Measurements from ENCODE around the gene TRAPPC5.

TRAPPC5 gene

DNA sequence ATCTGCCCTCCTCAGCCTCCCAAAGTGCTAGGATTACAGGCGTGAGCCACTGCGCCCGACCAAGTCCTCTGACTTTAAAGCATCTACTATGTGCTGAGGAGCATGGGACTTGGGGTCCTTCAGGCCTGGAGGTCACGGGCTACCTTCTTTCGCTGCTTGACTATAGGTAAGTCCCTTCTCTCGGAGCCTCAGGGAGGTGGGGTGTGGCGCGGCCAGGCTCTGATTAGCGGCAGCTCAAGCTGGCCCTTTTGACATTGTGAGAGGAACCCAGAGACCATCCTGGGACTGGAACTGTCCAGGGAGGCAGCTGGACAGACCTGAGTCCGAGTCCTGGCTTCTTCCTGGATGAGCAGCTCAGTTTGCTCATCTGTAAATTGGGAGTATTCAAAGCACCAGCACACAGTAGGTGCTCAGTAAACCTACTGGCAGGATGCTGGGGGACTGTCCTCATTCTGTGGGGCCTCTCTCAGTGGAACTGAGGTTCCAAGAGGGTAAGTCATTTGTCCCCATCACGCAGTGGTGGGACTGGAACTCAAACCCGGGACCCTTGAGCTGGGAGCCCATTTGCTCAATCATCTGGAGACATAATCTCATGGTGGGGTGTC lies 20.5 kb downstream of the TRAPPC5 start:
- DNase-seq (ENCODE audit: low spot score), result no peak

GRCh38 chr19:7701654-7702457 lies 21.2 kb downstream of the TRAPPC5 start, which contains the start of gene FCER2:
FCER2 (minus strand) TSS chr19:7702131; CDS start chr19:7699760, 2,371 bp downstream.
- DNase-seq (ENCODE audit: low spot score), result no peak

DNA sequence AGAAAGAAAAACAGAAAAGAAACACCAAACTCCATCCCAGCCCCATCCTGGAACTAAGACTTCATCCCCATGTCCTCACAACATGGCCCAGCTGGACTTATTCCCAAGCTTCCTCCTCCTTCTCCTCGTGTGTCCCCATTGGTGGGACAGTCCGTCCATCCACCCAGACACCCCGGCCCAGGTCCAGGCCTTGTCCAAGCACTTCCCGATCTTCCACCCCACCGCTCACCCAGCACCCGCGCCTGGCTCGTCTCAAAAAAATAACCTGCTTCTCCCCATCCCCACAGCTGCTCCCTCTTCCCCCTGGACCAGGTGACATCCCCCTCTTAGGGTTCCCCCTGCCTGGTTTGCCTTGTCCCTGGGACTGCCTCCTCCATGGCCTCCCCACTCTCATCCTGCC lies 22.7 kb downstream of the TRAPPC5 start:
- DNase-seq (ENCODE audit: low spot score), result no peak

DNA sequence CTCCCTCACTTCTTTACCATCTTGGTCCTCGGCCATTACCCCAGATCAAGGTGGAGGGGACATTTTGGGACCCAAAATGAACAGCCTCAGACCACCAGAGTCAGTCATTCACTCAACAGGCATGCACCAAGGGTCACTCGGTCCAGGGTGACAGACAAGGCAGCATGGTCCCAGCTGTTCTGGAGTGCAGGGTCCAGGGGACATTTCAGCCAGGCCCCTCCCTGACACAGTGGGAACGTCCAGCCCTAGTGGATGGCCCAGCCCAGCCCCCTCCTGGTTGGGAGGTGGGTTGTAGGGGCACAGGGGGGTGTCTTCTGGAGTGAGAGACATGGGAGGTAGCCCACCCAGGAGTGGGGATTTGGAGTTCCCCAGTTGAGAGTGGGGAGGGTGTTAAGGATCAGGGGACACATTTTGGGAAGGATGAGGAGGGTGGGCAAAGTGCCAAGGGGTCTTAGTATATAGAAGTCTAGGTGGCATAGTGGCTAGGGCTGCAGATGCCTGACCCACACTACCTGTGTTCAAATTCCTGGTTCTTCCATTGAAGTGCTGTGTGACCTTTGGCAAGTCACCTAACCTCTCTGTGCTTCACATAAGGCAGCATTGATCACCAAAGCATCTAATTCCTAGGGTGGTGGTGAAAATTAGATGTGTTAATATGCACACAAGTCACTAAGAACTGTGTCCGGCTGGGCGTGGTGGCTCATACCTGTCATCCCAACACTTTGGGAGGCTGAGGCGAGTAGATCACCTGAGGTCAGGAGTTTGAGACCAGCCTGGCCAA lies 23.8 kb downstream of the TRAPPC5 start:
- no peak for DNase-seq (ENCODE audit: low spot score)

DNA sequence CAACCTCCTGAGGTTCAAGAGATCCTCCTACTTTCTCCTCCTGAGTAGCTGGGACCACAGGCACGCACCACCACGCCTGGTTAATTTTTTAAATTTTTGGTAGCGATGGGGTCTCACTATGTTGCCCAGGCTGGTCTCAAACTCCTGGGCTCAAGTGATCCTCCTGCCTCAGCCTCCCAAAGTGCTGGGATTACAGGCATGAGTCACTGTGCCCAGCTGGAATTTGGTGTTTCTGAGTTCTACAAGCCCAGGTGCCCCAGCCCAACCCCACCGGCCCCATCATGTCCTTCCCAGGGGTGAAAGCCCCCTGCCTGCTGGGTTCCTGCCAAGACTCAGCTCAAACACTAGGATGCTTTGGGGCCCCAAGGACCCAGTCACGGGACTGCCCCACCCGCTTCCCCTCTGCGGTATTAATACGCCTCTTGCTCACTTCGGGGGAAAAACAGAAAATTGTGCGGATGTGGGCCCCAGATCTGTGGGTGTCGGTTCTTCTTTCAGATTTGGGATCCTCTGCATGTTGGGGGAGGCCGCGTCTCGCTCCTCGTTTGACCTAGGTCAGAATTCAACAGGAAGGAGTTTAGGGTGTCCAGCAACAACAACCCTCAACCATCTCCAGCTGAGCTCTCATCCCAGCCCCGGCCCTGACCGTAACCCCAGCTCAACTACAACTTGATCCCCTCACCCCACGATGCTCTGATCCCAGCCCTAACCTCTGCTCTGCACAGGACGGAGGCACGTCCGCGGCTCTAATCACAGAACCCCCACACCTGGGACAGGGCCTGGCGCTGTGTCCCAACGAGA lies 25.0 kb downstream of the TRAPPC5 start:
- peak; percentile 33 for DNase-seq (ENCODE audit: low spot score)

DNA sequence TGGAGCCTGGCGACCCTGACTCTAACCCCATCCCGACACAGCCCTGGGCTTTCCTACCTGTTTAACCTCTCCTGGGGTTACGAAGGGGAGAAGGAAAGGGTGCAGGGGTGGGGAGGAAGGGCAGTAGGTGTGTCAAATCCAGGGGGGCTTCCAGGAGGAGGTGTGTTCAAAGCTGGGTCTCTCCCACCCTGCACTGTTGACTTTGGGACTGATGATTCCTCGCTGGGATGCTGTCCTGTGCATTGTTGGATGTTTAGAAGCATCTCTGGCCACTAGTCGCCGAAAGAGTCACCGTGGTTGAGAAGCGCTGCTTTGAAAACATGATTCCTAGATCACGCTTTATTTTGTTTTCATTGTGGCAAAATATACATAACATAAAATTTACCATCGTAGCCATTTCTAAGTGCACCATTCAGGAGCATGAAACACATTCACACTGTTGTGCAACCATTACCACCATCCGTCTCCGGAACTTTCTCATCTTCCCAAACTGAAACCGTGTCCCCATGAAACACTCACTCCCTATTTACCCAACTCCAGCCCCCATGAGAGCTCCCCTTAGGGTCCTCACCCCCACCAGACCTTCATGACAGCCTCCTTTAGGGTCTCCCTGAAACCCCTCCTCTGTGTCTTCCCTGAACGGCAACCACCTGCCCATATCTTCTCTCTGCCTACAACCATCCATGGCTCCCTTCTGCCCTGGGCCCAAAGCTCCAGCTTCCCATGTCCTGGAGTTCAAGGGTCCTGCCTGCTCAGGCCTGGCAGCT lies 25.7 kb downstream of the TRAPPC5 start:
- DNase-seq (ENCODE audit: low spot score), result no peak

GRCh38 chr19:7706955-7707456 lies 26.4 kb downstream of the TRAPPC5 start:
- DNase-seq (ENCODE audit: low spot score), result no peak

DNA sequence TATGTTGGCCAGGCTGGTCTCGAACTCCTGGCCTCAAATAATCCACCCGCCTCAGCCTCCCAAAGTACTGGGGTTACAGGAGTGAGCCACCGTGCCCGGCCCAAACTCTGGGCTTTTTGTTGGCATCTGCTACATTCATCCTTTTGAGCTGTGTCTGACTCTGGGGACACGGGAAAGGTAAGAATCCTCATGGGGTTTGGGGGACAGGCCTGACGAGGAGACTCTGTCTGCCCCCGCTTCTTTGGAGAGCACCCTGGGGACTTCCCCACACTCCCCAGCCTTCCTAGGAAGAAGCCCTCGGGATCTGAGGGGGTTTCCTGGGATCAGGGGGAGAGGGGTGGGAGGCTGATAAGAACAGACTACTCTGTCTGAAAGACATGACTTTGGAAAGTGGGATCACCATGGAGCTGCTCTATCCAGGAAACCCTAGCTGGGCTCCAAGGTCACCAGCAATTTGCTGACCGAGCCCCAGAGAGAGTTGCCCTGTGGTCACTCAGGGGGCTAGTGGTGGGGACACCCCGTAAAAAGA lies 29.4 kb downstream of the TRAPPC5 start:
- DNase-seq (ENCODE audit: low spot score), result no peak

DNA sequence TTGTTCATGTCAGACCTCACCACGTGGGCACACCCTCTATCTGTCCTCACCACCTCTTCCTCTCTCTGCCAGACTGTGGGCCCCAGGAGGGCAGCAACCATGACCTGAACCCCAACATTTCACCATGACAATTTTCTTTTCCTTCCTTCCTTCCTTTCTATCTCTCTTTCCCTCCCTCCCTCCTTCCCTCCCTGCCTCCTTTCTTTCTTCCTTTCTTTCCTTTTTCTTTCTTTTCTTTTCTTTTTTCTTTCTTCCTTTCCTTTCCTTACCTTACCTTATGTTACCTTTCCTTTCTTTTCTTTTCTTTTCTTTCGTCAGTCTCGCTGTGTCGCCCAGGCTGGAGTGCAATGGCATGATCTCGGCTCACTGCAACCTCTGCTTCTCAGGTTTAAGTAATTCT lies 30.0 kb downstream of the TRAPPC5 start:
- no peak for DNase-seq (ENCODE audit: low spot score)

DNA sequence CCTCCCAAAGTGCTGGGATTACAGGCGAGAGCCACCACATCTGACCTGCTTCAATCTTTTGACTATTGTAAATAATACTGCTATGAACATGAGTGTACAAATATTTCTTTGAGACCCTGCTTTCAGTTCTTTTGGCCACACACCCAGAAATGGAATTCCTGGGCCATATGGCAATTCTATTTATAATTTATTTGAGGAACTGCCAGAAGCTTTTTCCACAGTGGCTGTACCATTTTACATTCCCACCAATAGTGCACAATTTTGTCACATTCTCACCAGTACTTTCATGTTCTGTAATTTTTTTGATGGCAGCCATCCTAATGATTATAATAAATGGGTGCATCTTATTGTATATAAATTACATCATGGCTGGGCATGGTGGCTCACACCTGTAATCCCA lies 35.0 kb downstream of the TRAPPC5 start:
- no peak for DNase-seq (ENCODE audit: low spot score)

DNA sequence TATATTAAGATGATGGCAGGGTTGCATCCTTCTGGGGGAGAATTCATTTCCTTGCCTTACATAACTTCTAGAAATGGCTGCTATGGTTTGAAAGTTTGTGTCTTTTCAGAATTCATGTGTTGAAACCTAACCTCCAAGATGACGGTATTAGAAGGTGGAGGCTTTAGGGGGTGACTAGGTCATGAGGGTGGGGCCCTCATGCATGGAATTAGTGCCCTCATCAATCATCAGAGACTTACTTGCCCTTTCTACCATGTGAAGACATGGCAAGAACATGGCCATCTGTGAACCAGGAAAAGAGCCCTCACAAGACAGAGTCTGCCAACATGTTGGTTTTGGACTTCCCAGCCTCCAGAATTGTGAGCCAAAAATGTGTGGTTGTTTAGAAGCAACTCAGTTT lies 36.1 kb downstream of the TRAPPC5 start:
- no peak for DNase-seq (ENCODE audit: low spot score)

DNA sequence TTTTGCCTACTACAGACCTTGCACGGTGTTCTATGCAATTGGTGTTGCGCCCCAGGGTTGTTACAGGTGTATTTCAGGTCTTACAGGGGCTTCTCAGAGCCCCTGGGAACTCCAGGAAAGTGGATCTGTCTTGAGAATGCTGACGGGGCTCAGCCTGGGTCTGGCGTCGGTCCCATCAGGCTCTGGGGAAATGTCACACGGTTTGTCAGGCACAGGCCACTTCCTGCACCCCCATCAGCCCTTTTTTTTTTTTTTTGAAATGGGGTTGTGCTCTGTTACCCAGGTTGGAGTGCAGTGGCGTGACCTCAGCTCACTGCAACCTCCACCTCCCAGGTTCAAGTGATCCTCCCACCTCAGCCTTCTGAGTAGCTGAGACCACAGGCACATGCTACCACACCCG lies 38.0 kb downstream of the TRAPPC5 start:
- DNase-seq (ENCODE audit: low spot score), result no peak

DNA sequence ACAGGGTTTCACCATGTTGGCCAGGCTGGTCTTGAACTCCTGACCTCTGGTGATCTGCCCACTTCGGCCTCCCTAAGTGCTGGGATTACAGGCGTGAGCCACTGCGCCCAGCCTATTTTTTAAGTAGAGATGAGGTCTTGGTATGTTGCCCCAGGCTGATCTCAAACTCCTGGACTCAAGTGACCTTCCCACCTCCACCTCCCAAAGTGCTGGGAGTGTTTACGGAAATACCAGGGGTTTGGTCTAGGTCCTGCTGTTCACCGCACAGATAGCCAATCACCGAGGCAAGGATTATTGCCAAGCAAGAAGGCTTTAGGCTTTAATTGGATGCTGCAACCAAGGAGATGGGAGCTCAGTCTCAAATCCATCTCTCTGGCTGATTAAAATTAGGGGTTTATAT lies 39.7 kb downstream of the TRAPPC5 start:
- no peak for DNase-seq (ENCODE audit: low spot score)

GRCh38 chr19:7722231-7722651 lies 41.6 kb downstream of the TRAPPC5 start:
- no peak for DNase-seq (ENCODE audit: low spot score)

- no peak for DNase-seq (ENCODE audit: low spot score)
These were observed 45.2 kb downstream of the TRAPPC5 start for GRCh38 chr19:7725791-7726190.

DNA sequence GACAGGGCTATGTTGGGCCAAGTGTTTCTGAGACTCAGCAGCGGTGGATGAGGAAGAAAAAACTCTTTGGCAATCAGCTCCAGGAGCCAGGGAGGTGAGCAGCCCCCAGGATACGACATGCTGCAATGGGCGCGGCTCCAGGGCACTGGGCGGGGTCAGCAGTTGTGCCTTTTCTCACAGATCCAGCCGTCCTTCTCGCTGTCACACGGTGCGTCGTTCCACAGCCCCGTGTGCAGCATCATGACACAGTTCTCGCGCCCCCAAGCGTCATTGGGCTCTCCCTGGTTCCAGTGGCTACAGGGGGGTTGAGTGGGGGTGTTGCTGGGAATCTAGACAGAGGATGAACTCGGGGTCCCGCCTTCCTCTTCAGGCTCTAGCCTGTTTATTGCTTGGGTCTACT lies 48.6 kb downstream of the TRAPPC5 start:
- DNase-seq (ENCODE audit: low spot score), result no peak

DNA sequence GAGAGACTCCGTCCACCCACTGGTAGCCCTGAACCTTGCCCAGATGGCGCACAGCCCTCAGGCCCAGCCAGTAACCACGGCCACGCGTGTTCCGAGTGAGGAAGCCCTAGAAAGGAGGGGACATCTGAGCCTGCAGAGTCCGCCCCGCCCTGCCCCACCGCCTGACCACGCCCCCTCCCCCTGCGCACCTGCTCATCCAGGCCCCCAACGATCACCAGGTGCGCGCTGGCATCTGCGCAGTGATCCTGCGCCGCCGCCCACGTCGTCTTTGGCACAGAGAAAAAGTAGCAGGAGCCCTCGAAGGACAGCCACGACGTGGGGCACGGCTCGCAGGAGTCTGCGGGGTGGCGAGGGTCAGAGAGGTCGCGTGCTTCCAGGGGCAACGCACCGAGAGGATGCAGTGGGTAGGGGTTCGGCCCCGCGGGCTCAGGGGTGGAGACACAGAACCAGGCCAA lies 49.2 kb downstream of the TRAPPC5 start:
- no peak for DNase-seq (ENCODE audit: low spot score)

GRCh38 chr19:7730286-7731217 lies 49.9 kb downstream of the TRAPPC5 start:
- no peak for DNase-seq (ENCODE audit: low spot score)

- DNase-seq (ENCODE audit: low spot score), result no peak
These were observed 50.6 kb downstream of the TRAPPC5 start for GRCh38 chr19:7731218-7731595.

GRCh38 chr19:7731615-7732014 lies 51.0 kb downstream of the TRAPPC5 start:
- no peak for DNase-seq (ENCODE audit: low spot score)
